SK-N-SH (cell line): ENCODE measurements around the gene PASK. TPM values are rescaled to one million over a fixed set of nuclear protein-coding genes. Genes with fewer than 3 reads are reported as not detected.

Experiments used
- CTCF ChIA-PET: fragments of 300-600, 350-600 bp; formaldehyde crosslinking; extraction: SDS; loops from one replicate; lab custom pipeline; 2021; lab: Yijun Ruan, JAX
- POLR2A ChIA-PET: fragments of 350-600 bp; sonication (Branson Sonifier 250); formaldehyde crosslinking; extraction: SDS; loops from one replicate; lab custom pipeline; 2020; ENCODE audit warnings: antibody characterized with exemption, inconsistent platforms; lab: Yijun Ruan, JAX
- DNase-seq: peaks from one replicate; pipeline ENCODE4 v3.0.0; 2012
- H2AFZ ChIP-seq: fragments of 200-600 bp; sonication (generic); 2 replicates; pipeline ENCODE4 v1.8.1; 2016; ENCODE audit warnings: antibody characterized with exemption, mild to moderate bottlenecking, low read depth
- H3F3A ChIP-seq: fragments of 200-600 bp; sonication (generic); replicated peaks from 2 replicates; pipeline ENCODE3; 2016; ENCODE audit warnings: antibody characterized with exemption, mild to moderate bottlenecking; ENCODE audit not compliant: insufficient read depth
- H3K27ac ChIP-seq, 2 experiments: fragments of 200-500 bp in 1 of 2; fragments of 200-600 bp in 1 of 2; sonication (Bioruptor generic) in 1 of 2; sonication (generic), shearing (Covaris generic) in 1 of 2; 2 replicates each; pipeline versions ENCODE4 v1.5.1 to v1.6.1; 2014 to 2016; ENCODE audit warnings: low read depth in 2 of 2, inconsistent platforms in 1 of 2, low read length in 1 of 2, mild to moderate bottlenecking in 1 of 2, mixed read lengths in 1 of 2
- H3K27me3 ChIP-seq: fragments of 200-600 bp; sonication (generic), shearing (Covaris generic); 2 replicates; pipeline ENCODE4 v1.6.1; 2016; ENCODE audit warnings: mixed run types; ENCODE audit not compliant: insufficient read depth
- H3K36me3 ChIP-seq, 2 experiments: fragments of 200-500 bp in 1 of 2; fragments of 200-600 bp in 1 of 2; sonication (Bioruptor generic) in 1 of 2; sonication (generic) in 1 of 2; replicated peaks in 1 of 2; 2 replicates each; pipeline versions ENCODE3 to v1.5.1; 2014 to 2016; ENCODE audit warnings: low read length in 1 of 2, mild to moderate bottlenecking in 1 of 2; ENCODE audit not compliant: insufficient read depth in 2 of 2, control insufficient read depth in 1 of 2
- H3K4me1 ChIP-seq, 2 experiments: fragments of 200-500 bp in 1 of 2; fragments of 200-600 bp in 1 of 2; sonication (Bioruptor generic) in 1 of 2; sonication (generic), shearing (Covaris generic) in 1 of 2; 2 replicates each; pipeline versions ENCODE4 v1.5.1 to v1.6.1; 2014 to 2016; ENCODE audit warnings: low read depth in 1 of 2, low read length in 1 of 2, mixed run types in 1 of 2; ENCODE audit not compliant: insufficient read depth in 2 of 2, control insufficient read depth in 1 of 2
- H3K4me2 ChIP-seq: fragments of 200-600 bp; sonication (generic), shearing (Covaris generic); 2 replicates; pipeline ENCODE4 v1.6.1; 2017; ENCODE audit warnings: mixed run types
- H3K4me3 ChIP-seq, 2 experiments: fragments of 200-500 bp in 1 of 2; fragments of 200-600 bp in 1 of 2; sonication (Bioruptor generic) in 1 of 2; sonication (generic), shearing (Covaris generic) in 1 of 2; 2 replicates each; pipeline versions ENCODE4 v1.5.1 to v1.8.1; 2014 to 2016; ENCODE audit warnings: low read depth in 2 of 2, inconsistent platforms in 1 of 2, low read length in 1 of 2, mild to moderate bottlenecking in 1 of 2, mixed read lengths in 1 of 2, moderate library complexity in 1 of 2
- H3K79me2 ChIP-seq: fragments of 200-600 bp; sonication (generic); 2 replicates; pipeline ENCODE4 v1.8.1; 2017; ENCODE audit warnings: mild to moderate bottlenecking; ENCODE audit not compliant: insufficient read depth
- H3K9ac ChIP-seq: fragments of 200-600 bp; sonication (generic); 2 replicates; pipeline ENCODE4 v1.6.1; 2017; ENCODE audit warnings: mixed run types
- H3K9me2 ChIP-seq: fragments of 200-600 bp; sonication (generic); 2 replicates; pipeline ENCODE4 v1.6.1; 2017; ENCODE audit warnings: mixed run types
- H3K9me3 ChIP-seq: fragments of 200-600 bp; sonication (generic); 2 replicates; pipeline ENCODE4 v1.6.1; 2017; ENCODE audit warnings: mixed run types, mild to moderate bottlenecking, moderate library complexity
- H4K20me1 ChIP-seq: fragments of 200-600 bp; sonication (generic); 2 replicates; pipeline ENCODE4 v1.6.1; 2017; ENCODE audit warnings: mild to moderate bottlenecking, mixed run types; ENCODE audit not compliant: insufficient read depth
- CHD2 ChIP-seq: fragments of 150-350 bp; IDR thresholded peaks from 2 replicates; pipeline ENCODE4 v1.6.1; 2018; ENCODE audit warnings: low read length; ENCODE audit not compliant: partially characterized antibody
- CTCF ChIP-seq: fragments of 200-600 bp; sonication (generic); IDR thresholded peaks from 2 replicates; pipeline ENCODE4 v1.6.1; 2017; ENCODE audit warnings: antibody characterized with exemption, mild to moderate bottlenecking, moderate library complexity
- ELF1 ChIP-seq: IDR thresholded peaks from 2 replicates; pipeline ENCODE4 v1.4.0; 2012
- FOSL2 ChIP-seq: IDR thresholded peaks from 2 replicates; pipeline ENCODE4 v1.4.0; 2012; ENCODE audit warnings: low read depth, mild to moderate bottlenecking, moderate library complexity, borderline replicate concordance
- FOXJ3 ChIP-seq: sonication (generic); formaldehyde crosslinking; IDR thresholded peaks from 2 replicates; pipeline ENCODE4 v1.5.1; 2020; ENCODE audit warnings: mild to moderate bottlenecking, missing genetic modification reagents
- GABPA ChIP-seq: IDR thresholded peaks from 2 replicates; pipeline ENCODE4 v1.4.0; 2012; ENCODE audit warnings: low read depth, mild to moderate bottlenecking
- MEF2A ChIP-seq: IDR thresholded peaks from 2 replicates; pipeline ENCODE4 v1.4.0; 2012; ENCODE audit warnings: low read depth, borderline replicate concordance
- MXI1 ChIP-seq: IDR thresholded peaks from 2 replicates; pipeline ENCODE4 v1.6.1; 2012; ENCODE audit warnings: mild to moderate bottlenecking, low read depth, low read length, improper control_type of control experiment
- POLR2AphosphoS5 ChIP-seq: IDR thresholded peaks from 2 replicates; pipeline ENCODE4 v1.6.1; 2012; ENCODE audit warnings: low read depth, low read length
- RCOR1 ChIP-seq: fragments of 150-350 bp; IDR thresholded peaks from 2 replicates; pipeline ENCODE4 v1.6.1; 2017; ENCODE audit warnings: antibody characterized with exemption, low read length
- RFX5 ChIP-seq: IDR thresholded peaks from 2 replicates; pipeline ENCODE4 v1.6.1; 2012; ENCODE audit warnings: mild to moderate bottlenecking, improper control_type of control experiment, low read length
- SIN3A ChIP-seq: IDR thresholded peaks from 2 replicates; pipeline ENCODE4 v1.6.1; 2012; ENCODE audit warnings: low read depth, mild to moderate bottlenecking, low read length, moderate library complexity, borderline replicate concordance
- TAF1 ChIP-seq: IDR thresholded peaks from 2 replicates; pipeline ENCODE4 v1.6.1; 2012; ENCODE audit warnings: low read depth, mild to moderate bottlenecking, low read length, moderate library complexity, borderline replicate concordance
- TCF12 ChIP-seq: IDR thresholded peaks from 2 replicates; pipeline ENCODE4 v1.4.0; 2012
- USF1 ChIP-seq: IDR thresholded peaks from 2 replicates; pipeline ENCODE4 v1.4.0; 2012; ENCODE audit warnings: low read depth, borderline replicate concordance
- YY1 ChIP-seq: IDR thresholded peaks from 2 replicates; pipeline ENCODE4 v1.4.0; 2012; ENCODE audit warnings: low read depth, mild to moderate bottlenecking
- WGBS: methylation state at CpG from one replicate; pipeline ENCODE4 v1.1.6; 2017; ENCODE audit warnings: low lambda C conversion rate; 5-methylcytosine and 5-hydroxymethylcytosine counted together
- polyA plus RNA-seq, 3 experiments: library from polyadenylated mRNA; depleted of rRNA; stranded (reverse); fragments of >200 nt; gene quantifications; 2 replicates each; pipeline ENCODE4 v1.2.3, GENCODE V29; 2012
- TF ChIP-seq, protein P1 (sequence below): IDR thresholded peaks from 2 replicates; pipeline ENCODE4 v1.4.0; 2012; ENCODE audit warnings: low read depth
- TF ChIP-seq, protein P2 (sequence below): IDR thresholded peaks from 2 replicates; pipeline ENCODE4 v1.6.1; 2012; ENCODE audit warnings: mild to moderate bottlenecking, low read depth, low read length, moderate library complexity

PASK gene
- polyA plus RNA-seq, 1 of the 3 experiments (the other 2 are of a cell fraction), result 6.3 TPM

GRCh38 chr2:241103176-241103595 lies 46.1 kb downstream of the PASK start:
- Histone ChIP-seq H3F3A (no peaks in the 10 kb centered on the region), H3K4me1 (peaks cover 0 to 13% of the 10 kb centered on the region in 2 experiments; a peak in 2 of 4 replicates), H3K9ac (peak overlapping the region; percentile 95)

GRCh38 chr2:241102239-241102803 lies 47.0 kb downstream of the PASK start, which contains the start of gene MTERF4:
Gene MTERF4, minus strand, starts transcription at chr2:241102287. Its CDS starts 14 bp downstream, at chr2:241102273.
- under 1% methylated on average over 38 of the region's 56 CpGs for WGBS
- H3K36me3 ChIP-seq, result peaks cover 6 to 23% of the 10 kb centered on the region in 2 experiments
- peak within 1 kb of the TSS; percentile 100 for H2AFZ ChIP-seq
- no peaks in the 10 kb centered on the region for H3F3A ChIP-seq
- no peaks in the 10 kb centered on the region for H3K9me2 ChIP-seq
- ChIA-PET POLR2A (interaction anchor here (1.0 to 1.4 kb wide), 3 partner anchors 25 to 251 kb away, joined by 3 to 4 read pairs (median 3); partner anchors contain the start of gene HDLBP), CTCF (interaction anchor here (0.6 to 2.1 kb wide), 5 partner anchors 10 to 578 kb away, joined by 3 to 8 read pairs (median 4); no protein-coding TSS in a partner anchor)
- H3K4me3 ChIP-seq, result peak within 1 kb of the TSS; percentile 79 to 99
- H3K4me2 ChIP-seq, result peak within 1 kb of the TSS; percentile 86
- no peaks in the 10 kb centered on the region for H4K20me1 ChIP-seq
- DNase-seq, result peak; percentile 97
- H3K9ac ChIP-seq, result peak within 1 kb of the TSS; percentile 95
- no peaks in the 10 kb centered on the region for H3K9me3 ChIP-seq
- no peaks in the 10 kb centered on the region for H3K27me3 ChIP-seq
- peak within 1 kb of the TSS; percentile 72 to 83 for H3K27ac ChIP-seq
- peaks cover 0 to 13% of the 10 kb centered on the region in 2 experiments; a peak in 2 of 4 replicates for H3K4me1 ChIP-seq
- peaks cover 61% of the 10 kb centered on the region for H3K79me2 ChIP-seq
- TF ChIP-seq CHD2 (peak; percentile 82), TCF12 (0 out of 2 replicates have a peak, but pooled peaks have one; percentile 23), TAF1 (peak; percentile 95), GABPA (peak; percentile 100), USF1 (peak; percentile 64), RCOR1 (peak; percentile 73), FOXJ3 (CRISPR knock-in tag) (no peak), FOSL2 (no peak; the same call in 1 of the 2 replicates), POLR2AphosphoS5 (peak; percentile 78), ELF1 (peak; percentile 74; the same call in 1 of the 2 replicates), CTCF (no peak), YY1 (peak; percentile 92), MEF2A (no peak), MXI1 (peak; percentile 47; the same call in 1 of the 2 replicates), RFX5 (no peak), SIN3A (peak; percentile 81; the same call in 1 of the 2 replicates)
- TF ChIP-seq, protein P1, sequence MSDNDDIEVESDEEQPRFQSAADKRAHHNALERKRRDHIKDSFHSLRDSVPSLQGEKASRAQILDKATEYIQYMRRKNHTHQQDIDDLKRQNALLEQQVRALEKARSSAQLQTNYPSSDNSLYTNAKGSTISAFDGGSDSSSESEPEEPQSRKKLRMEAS, result peak; percentile 93
- TF ChIP-seq, protein P2, sequence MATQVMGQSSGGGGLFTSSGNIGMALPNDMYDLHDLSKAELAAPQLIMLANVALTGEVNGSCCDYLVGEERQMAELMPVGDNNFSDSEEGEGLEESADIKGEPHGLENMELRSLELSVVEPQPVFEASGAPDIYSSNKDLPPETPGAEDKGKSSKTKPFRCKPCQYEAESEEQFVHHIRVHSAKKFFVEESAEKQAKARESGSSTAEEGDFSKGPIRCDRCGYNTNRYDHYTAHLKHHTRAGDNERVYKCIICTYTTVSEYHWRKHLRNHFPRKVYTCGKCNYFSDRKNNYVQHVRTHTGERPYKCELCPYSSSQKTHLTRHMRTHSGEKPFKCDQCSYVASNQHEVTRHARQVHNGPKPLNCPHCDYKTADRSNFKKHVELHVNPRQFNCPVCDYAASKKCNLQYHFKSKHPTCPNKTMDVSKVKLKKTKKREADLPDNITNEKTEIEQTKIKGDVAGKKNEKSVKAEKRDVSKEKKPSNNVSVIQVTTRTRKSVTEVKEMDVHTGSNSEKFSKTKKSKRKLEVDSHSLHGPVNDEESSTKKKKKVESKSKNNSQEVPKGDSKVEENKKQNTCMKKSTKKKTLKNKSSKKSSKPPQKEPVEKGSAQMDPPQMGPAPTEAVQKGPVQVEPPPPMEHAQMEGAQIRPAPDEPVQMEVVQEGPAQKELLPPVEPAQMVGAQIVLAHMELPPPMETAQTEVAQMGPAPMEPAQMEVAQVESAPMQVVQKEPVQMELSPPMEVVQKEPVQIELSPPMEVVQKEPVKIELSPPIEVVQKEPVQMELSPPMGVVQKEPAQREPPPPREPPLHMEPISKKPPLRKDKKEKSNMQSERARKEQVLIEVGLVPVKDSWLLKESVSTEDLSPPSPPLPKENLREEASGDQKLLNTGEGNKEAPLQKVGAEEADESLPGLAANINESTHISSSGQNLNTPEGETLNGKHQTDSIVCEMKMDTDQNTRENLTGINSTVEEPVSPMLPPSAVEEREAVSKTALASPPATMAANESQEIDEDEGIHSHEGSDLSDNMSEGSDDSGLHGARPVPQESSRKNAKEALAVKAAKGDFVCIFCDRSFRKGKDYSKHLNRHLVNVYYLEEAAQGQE, result peak; percentile 53; the same call in 1 of the 2 replicates

More at GRCh38 chr2:241103176-241103595, 46.1 kb downstream of the PASK start:
- peak overlapping the region in 1 of 2 experiments; percentile 72; a peak in 2 of 4 replicates for H3K27ac ChIP-seq
- peaks cover 56% of the 10 kb centered on the region for H3K79me2 ChIP-seq
- H3K27me3 ChIP-seq, result no peaks in the 10 kb centered on the region
- 70% methylated on average over 5 of the region's 5 CpGs for WGBS
- no peaks in the 10 kb centered on the region for H3K9me3 ChIP-seq
- H3K4me2 ChIP-seq, result peak overlapping the region; percentile 86
- ChIA-PET POLR2A (interaction anchor here (0.6 kb wide), 1 partner anchor 501 kb away, joined by 4 read pairs; no protein-coding TSS in a partner anchor), CTCF (interaction anchor here (1.5 kb wide), 1 partner anchor 11 kb away, joined by 3 read pairs; no protein-coding TSS in a partner anchor)
- H3K4me3 ChIP-seq, result peak overlapping the region; percentile 79 to 99
- DNase-seq, result no peak
- TF ChIP-seq SIN3A (no peak), MEF2A (no peak)
- TF ChIP-seq, all 33 proteins: peak for 0
- peaks cover 6 to 18% of the 10 kb centered on the region in 2 experiments for H3K36me3 ChIP-seq
- no peaks in the 10 kb centered on the region for H3K9me2 ChIP-seq
- no peaks in the 10 kb centered on the region for H4K20me1 ChIP-seq
- H2AFZ ChIP-seq, result peak overlapping the region; percentile 100
